GM18498 (cell line): ENCODE results near the gene NOP14.
"Not testable (repeated sequence)": the region's sequence is repeated elsewhere in the genome, so short reads cannot be mapped to it uniquely, and the experiment has no call there.

Experiments used
- ATAC-seq: cut with Tn5 transposase; IDR thresholded peaks from one replicate; pipeline ENCODE4 v1.9.1; 2021; ENCODE audit warnings: mild to moderate bottlenecking, moderate library complexity; ENCODE audit not compliant: unreplicated experiment

The NOP14 gene

DNA sequence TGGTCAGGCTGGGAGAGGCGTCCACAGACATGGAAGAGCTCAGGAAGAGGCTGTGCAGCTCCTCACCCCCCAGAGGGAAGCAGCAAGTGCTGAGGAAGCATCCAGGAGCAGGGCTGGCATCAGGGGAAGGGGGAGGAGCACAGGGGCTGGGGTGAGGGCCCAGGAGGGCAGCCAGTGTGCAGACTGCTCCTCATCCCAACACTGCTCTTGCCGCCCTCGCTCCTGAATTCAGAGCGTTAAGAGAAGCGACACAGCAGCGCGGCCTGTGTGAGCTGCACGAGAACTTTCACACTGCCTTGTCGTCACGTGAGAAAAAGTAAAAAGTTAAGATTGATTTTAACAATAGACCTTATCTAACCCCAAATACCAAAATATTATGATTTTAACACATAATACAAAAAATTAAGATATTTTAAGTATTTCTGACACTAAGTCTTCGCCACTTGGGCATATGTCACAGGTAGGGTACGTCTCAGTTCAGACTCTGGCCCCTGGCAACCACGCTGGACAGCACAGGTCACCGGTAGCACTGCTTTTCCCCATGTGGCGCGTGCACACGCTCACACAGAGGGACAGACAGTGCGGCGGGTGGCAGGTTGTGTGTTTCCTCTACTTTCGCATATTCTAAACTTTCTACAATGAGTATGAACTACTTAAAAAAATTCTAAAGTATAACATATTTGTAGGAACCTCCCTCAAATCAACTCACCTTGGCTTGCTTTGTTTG, 19.7 kb downstream of the NOP14 start:
- ATAC-seq: no peak

- no peak for ATAC-seq
Measured at GRCh38 chr4:2942532-2943363, 20.5 kb downstream of the NOP14 start.

DNA sequence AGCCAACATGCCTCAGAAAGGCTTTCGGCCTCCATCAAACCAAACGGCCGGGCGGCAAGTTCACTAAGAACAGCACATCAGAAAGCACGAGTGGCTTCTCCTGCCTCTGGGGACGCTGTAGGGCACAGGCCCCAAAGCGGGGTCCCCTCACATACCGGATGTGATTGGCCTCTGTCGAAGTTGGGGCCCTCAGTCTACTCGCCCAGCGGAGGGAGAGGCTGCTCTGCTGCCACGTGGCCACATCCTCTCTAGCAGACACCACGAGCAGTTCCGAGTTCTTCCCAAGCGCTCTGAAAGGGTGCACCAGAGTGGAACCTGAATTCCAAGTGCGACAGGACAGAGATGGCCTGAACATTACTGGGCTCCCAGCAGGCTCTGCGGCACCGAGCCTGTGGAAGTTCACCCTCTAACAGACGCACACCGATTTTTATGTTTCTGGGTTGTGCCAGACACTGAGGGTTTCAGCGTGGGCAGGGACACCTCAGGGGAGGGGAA, 21.1 kb downstream of the NOP14 start:
- ATAC-seq: no peak

GRCh38 chr4:2941138-2942036, 21.8 kb downstream of the NOP14 start:
- no peak for ATAC-seq

GRCh38 chr4:2940267-2941137, 22.7 kb downstream of the NOP14 start:
- no peak for ATAC-seq

GRCh38 chr4:2939383-2940243, 23.6 kb downstream of the NOP14 start:
- ATAC-seq: no peak

DNA sequence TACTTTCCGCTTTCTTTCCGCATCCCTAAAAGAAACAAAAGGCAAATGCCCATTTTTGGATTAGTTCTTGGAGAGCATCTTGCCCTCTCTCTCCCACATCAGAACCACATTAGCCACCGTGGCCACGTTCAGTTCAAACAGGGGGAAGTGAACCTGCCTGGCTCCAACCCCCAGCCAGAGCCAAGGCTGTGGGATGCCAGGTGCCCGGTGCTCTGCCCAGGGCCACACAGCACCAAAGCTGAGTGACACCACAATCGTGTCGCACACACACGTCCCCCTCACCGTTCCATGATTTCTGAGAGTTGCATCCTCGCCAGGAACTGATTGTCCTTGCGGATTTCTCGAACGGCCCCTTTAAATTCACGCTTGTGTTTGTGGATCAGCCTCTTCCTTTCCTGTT, 24.3 kb downstream of the NOP14 start:
- ATAC-seq: no peak

GRCh38 chr4:2938411-2938810, 24.8 kb downstream of the NOP14 start:
- ATAC-seq: not testable (repeated sequence)

DNA sequence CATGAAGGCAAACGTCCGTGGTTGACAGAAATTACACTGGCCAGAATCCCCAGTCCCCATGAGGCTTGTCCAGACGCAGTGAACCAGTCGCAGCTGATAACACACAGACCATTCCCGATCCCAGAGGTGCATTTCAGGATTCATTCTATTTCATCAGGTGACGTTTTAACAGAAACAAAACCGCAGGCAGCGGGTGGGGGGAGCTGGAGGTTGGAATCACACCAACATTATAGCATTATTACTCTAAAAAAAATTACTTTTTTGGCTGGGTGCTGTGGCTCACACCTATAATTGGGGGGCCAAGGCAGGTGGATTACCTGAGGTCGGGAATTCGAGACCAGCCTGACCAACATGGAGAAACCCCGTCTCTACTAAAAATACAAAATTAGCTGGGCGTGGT, 25.2 kb downstream of the NOP14 start:
- ATAC-seq: no peak

GRCh38 chr4:2937146-2937857, 25.9 kb downstream of the NOP14 start:
- ATAC-seq: no peak

GRCh38 chr4:2936773-2937145, 26.4 kb downstream of the NOP14 start:
- ATAC-seq: no peak

GRCh38 chr4:2935762-2936743, 27.2 kb downstream of the NOP14 start:
- no peak for ATAC-seq

- ATAC-seq: peak; percentile 56
Measured at GRCh38 chr4:2934813-2935761, 28.1 kb downstream of the NOP14 start.

- ATAC-seq: no peak
Measured at GRCh38 chr4:2934077-2934812, 29.0 kb downstream of the NOP14 start.

DNA sequence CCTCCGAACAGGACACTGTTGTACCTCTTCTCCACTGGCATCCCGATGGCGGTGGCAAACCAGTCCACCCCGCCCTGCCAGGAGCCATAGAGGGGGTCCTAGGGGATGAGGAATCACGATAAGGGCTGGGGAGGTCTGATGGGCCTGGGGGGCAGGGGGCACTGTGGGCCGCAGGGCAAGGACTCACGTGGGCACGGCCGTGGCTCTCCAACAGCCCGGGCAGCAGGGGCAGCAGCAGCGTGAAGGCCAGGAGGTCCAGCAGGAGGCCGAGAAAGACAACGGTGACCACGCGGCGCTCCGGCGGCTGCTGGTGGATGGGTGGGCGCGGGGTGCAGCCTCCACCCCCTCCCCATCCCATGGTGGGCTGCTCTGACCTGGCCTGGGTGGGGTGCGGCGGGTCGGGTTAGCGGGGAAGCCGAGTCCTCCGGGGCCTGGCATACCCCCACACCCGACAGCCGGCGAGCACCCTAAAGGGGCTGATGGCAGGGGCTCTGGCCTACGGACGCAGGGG, 29.6 kb downstream of the NOP14 start:
- no peak for ATAC-seq
